Measurements from ENCODE around the gene KIAA1217.
"Not testable (repeated sequence)": the region's sequence is repeated elsewhere in the genome, so short reads cannot be mapped to it uniquely, and the experiment has no call there.

Gene KIAA1217

GRCh38 chr10:24292304-24293293 is 83.7 kb downstream of the KIAA1217 start:
- no peak for DNase-seq

- no peak for DNase-seq
Measured at GRCh38 chr10:24299578-24300260, 90.8 kb downstream of the KIAA1217 start.

GRCh38 chr10:24303522-24304310 is 94.8 kb downstream of the KIAA1217 start:
- DNase-seq = no peak

GRCh38 chr10:24305551-24306506 is 96.9 kb downstream of the KIAA1217 start:
- no peak for DNase-seq

- DNase-seq = no peak
Measured at GRCh38 chr10:24306507-24306875, 97.6 kb downstream of the KIAA1217 start.

GRCh38 chr10:24307116-24307515 is 98.2 kb downstream of the KIAA1217 start:
- no peak for DNase-seq

- DNase-seq = no peak
Measured at GRCh38 chr10:24307696-24308485, 99.0 kb downstream of the KIAA1217 start.

- no peak for DNase-seq
Measured at GRCh38 chr10:24310104-24310503, 101.2 kb downstream of the KIAA1217 start.

GRCh38 chr10:24311888-24312287 is 103.0 kb downstream of the KIAA1217 start:
- DNase-seq = no peak

GRCh38 chr10:24313283-24313682 is 104.3 kb downstream of the KIAA1217 start:
- no peak for DNase-seq

- no peak for DNase-seq
Measured at GRCh38 chr10:24315211-24315610, 106.3 kb downstream of the KIAA1217 start.

GRCh38 chr10:24318517-24318916 is 109.6 kb downstream of the KIAA1217 start:
- no peak for DNase-seq

GRCh38 chr10:24320373-24320772 is 111.4 kb downstream of the KIAA1217 start:
- DNase-seq = no peak

GRCh38 chr10:24324651-24325050 is 115.7 kb downstream of the KIAA1217 start:
- DNase-seq = no peak

GRCh38 chr10:24331457-24331856 is 122.5 kb downstream of the KIAA1217 start:
- DNase-seq = no peak

- DNase-seq = no peak
Measured at GRCh38 chr10:24333736-24334135, 124.8 kb downstream of the KIAA1217 start.

GRCh38 chr10:24334279-24334939 is 125.5 kb downstream of the KIAA1217 start:
- no peak for DNase-seq

- DNase-seq = not testable (repeated sequence)
Measured at GRCh38 chr10:24337723-24338122, 128.8 kb downstream of the KIAA1217 start.

GRCh38 chr10:24339387-24339786 is 130.4 kb downstream of the KIAA1217 start:
- DNase-seq = no peak

- DNase-seq = no peak
Measured at GRCh38 chr10:24340446-24340845, 131.5 kb downstream of the KIAA1217 start.

GRCh38 chr10:24340883-24341282 is 131.9 kb downstream of the KIAA1217 start:
- DNase-seq = no peak
